Dermis blood vessel endothelial cell (primary cell): ENCODE data around the gene LSM14A. TPM values are rescaled to one million over a fixed set of nuclear protein-coding genes. Genes with fewer than 3 reads are reported as not detected.
A peak's percentile ranks its signal among the peaks of the same experiment; 100 is the strongest.
"Not testable (repeated sequence)": the region's sequence is repeated elsewhere in the genome, so short reads cannot be mapped to it uniquely, and the experiment has no call there.

ENCODE experiments used
- DNase-seq: peaks from one replicate; pipeline ENCODE4 v3.0.0; 2010
- total RNA-seq: library from RNA; depleted of rRNA; stranded (reverse); fragments of >200 nt; gene quantifications from 2 replicates; pipeline ENCODE4 v1.2.3, GENCODE V29; 2014

LSM14A gene
- total RNA-seq = 62.8 and 99.5 TPM in 2 replicates

GRCh38 chr19:34171877-34172660 is at the start of gene LSM14A:
TSS of gene LSM14A (plus strand) at chr19:34172504. CDS start at chr19:34172643, 139 bp downstream.
- DNase-seq = peak; percentile 95

- DNase-seq = no peak
Measured at GRCh38 chr19:34124828-34125227, 47.5 kb upstream of the LSM14A start.

GRCh38 chr19:34126966-34127365 is 45.3 kb upstream of the LSM14A start:
- DNase-seq = no peak

GRCh38 chr19:34127684-34128189 is 44.6 kb upstream of the LSM14A start:
- DNase-seq = no peak

GRCh38 chr19:34128558-34129250 is 43.6 kb upstream of the LSM14A start:
- DNase-seq = no peak

- DNase-seq = no peak
Measured at GRCh38 chr19:34131100-34131499, 41.2 kb upstream of the LSM14A start.

GRCh38 chr19:34132145-34132544 is 40.2 kb upstream of the LSM14A start:
- not testable (repeated sequence) for DNase-seq

- DNase-seq = not testable (repeated sequence)
Measured at GRCh38 chr19:34132706-34133105, 39.6 kb upstream of the LSM14A start.

- DNase-seq = peak; percentile 71
Measured at GRCh38 chr19:34134190-34135053, 37.9 kb upstream of the LSM14A start.

- DNase-seq = no peak
Measured at GRCh38 chr19:34135054-34135800, 37.1 kb upstream of the LSM14A start.

- no peak for DNase-seq
Measured at GRCh38 chr19:34135821-34136611, 36.3 kb upstream of the LSM14A start.

- DNase-seq = no peak
Measured at GRCh38 chr19:34141025-34141424, 31.3 kb upstream of the LSM14A start.

- no peak for DNase-seq
Measured at GRCh38 chr19:34142440-34142839, 29.9 kb upstream of the LSM14A start.

GRCh38 chr19:34145741-34146202 is 26.5 kb upstream of the LSM14A start:
- DNase-seq = peak; percentile 75

- DNase-seq = no peak
Measured at GRCh38 chr19:34148658-34149185, 23.6 kb upstream of the LSM14A start.

GRCh38 chr19:34149873-34150272 is 22.4 kb upstream of the LSM14A start:
- no peak for DNase-seq

- DNase-seq = no peak
Measured at GRCh38 chr19:34150558-34150957, 21.7 kb upstream of the LSM14A start.

- no peak for DNase-seq
Measured at GRCh38 chr19:34151439-34151838, 20.9 kb upstream of the LSM14A start.

GRCh38 chr19:34154401-34154800 is 17.9 kb upstream of the LSM14A start:
- no peak for DNase-seq

- no peak for DNase-seq
Measured at GRCh38 chr19:34155686-34156085, 16.6 kb upstream of the LSM14A start.

GRCh38 chr19:34158966-34159365 is 13.3 kb upstream of the LSM14A start:
- not testable (repeated sequence) for DNase-seq
